ENCODE results near the gene ZCWPW1. TPM values are rescaled to one million over a fixed set of nuclear protein-coding genes. Genes with fewer than 3 reads are reported as not detected.

Gene ZCWPW1
- total and polyA plus RNA-seq, 12 donors: 3.3 to 7.5 (median 4.2) TPM

DNA sequence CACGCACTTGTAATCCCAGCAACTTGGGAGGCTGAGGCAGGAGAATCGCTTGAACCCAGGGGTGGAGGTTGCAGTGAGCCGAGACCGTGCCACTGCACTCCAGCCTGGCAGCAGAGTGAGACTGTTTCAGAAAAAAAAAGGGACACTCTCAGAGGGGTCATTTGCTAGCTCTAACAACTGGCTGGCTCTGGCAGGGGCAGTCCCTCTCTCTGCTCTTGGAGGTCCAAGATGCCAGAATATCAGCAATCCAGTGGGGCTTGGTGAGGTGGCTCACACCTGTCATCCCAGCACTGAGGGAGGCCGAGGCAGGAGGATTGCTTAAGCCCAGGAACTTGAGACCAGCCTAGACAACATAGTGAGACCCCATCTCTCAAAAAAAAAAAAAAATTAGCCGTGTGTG lies 57.8 kb downstream of the ZCWPW1 start:
- Histone ChIP-seq H3K27ac (peak overlapping the region in 1 of 10 donors; percentile 95), H3K9me3 (no peaks in the 10 kb centered on the region), H3K4me3 (no peak overlapping the region), H3K27me3 (no peaks in the 10 kb centered on the region), H3K36me3 (peaks cover 0 to 29% (median 0%) of the 10 kb centered on the region in 9 donors), H3K4me1 (peaks cover 0 to 78% (median 0%) of the 10 kb centered on the region in 9 donors)
- no peak for ATAC-seq
- no peak for DNase-seq
- WGBS, 2 donors: 77 to 93% methylated on average over 6 of the region's 6 CpGs
- intact Hi-C loops (cut with DNase I): no loop called here
- TF ChIP-seq, protein P1, sequence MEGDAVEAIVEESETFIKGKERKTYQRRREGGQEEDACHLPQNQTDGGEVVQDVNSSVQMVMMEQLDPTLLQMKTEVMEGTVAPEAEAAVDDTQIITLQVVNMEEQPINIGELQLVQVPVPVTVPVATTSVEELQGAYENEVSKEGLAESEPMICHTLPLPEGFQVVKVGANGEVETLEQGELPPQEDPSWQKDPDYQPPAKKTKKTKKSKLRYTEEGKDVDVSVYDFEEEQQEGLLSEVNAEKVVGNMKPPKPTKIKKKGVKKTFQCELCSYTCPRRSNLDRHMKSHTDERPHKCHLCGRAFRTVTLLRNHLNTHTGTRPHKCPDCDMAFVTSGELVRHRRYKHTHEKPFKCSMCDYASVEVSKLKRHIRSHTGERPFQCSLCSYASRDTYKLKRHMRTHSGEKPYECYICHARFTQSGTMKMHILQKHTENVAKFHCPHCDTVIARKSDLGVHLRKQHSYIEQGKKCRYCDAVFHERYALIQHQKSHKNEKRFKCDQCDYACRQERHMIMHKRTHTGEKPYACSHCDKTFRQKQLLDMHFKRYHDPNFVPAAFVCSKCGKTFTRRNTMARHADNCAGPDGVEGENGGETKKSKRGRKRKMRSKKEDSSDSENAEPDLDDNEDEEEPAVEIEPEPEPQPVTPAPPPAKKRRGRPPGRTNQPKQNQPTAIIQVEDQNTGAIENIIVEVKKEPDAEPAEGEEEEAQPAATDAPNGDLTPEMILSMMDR (IDR thresholded peaks at IDR 0.05): no peak

DNA sequence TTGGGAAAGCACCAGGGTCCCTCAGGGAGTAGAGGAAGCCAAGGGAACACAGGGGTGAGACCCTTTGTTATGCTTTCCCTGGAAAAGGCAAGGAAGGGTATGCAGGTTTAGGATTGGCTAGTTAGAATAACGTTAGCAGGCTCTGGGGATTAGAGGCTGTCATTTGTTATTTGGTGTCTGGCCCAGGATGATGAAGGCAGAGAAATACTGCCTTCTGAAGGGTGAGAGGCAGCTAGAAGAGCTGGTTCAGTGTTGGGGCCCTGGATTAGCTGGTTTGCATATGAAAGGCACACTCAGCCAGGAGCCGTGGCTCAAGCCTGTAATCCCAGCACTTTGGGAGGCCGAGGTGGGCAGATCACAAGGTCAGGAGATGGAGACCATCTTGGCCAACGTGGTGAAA lies 58.2 kb downstream of the ZCWPW1 start:
- Histone ChIP-seq H3K36me3 (peaks cover 0 to 34% (median 0%) of the 10 kb centered on the region in 9 donors), H3K27ac (peak overlapping the region in 5 of 10 donors; percentile 11 to 95 (median 56)), H3K27me3 (no peaks in the 10 kb centered on the region), H3K4me1 (peaks cover 0 to 78% (median 0%) of the 10 kb centered on the region in 9 donors), H3K9me3 (no peaks in the 10 kb centered on the region), H3K4me3 (no peak overlapping the region)
- intact Hi-C loops (cut with DNase I): no loop called here
- WGBS, 2 donors: 37 to 47% methylated on average over 4 of the region's 4 CpGs
- ATAC-seq (no peak), DNase-seq (no peak)
- TF ChIP-seq, protein P1 (IDR thresholded peaks at IDR 0.05): no peak

DNA sequence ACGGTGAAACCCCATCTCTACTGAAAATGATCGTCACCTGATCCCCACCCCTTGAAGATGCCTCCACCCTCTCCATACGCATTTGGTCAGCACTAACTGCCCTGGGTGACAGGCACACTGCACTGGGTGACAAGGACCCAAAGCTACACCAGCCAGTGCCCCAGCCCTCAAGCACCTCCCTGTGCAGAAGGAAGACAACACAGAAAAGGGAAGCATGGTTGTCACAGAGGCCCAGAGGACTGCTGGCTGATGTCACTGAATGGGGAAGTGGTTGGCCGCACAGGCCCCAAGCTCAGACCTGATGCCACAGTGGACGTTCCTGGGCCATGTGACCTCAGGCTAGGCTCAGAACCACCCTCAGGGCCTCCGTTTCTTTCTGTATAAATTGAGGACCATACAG lies 59.4 kb downstream of the ZCWPW1 start:
- Histone ChIP-seq H3K9me3 (no peaks in the 10 kb centered on the region), H3K4me1 (peaks cover 0 to 86% (median 0%) of the 10 kb centered on the region in 9 donors), H3K4me3 (no peak overlapping the region), H3K27me3 (no peaks in the 10 kb centered on the region), H3K36me3 (peaks cover 0 to 44% (median 0%) of the 10 kb centered on the region in 9 donors), H3K27ac (peak overlapping the region in 6 of 10 donors; percentile 30 to 95 (median 60))
- intact Hi-C loops (cut with DNase I): no loop called here
- DNase-seq (peak; percentile 37 to 58), ATAC-seq (peak; percentile 36 to 75 (median 62))
- TF ChIP-seq, protein P1 (IDR thresholded peaks at IDR 0.05): no peak
- WGBS, 2 donors: 76 to 78% methylated on average over 6 of the region's 6 CpGs

DNA sequence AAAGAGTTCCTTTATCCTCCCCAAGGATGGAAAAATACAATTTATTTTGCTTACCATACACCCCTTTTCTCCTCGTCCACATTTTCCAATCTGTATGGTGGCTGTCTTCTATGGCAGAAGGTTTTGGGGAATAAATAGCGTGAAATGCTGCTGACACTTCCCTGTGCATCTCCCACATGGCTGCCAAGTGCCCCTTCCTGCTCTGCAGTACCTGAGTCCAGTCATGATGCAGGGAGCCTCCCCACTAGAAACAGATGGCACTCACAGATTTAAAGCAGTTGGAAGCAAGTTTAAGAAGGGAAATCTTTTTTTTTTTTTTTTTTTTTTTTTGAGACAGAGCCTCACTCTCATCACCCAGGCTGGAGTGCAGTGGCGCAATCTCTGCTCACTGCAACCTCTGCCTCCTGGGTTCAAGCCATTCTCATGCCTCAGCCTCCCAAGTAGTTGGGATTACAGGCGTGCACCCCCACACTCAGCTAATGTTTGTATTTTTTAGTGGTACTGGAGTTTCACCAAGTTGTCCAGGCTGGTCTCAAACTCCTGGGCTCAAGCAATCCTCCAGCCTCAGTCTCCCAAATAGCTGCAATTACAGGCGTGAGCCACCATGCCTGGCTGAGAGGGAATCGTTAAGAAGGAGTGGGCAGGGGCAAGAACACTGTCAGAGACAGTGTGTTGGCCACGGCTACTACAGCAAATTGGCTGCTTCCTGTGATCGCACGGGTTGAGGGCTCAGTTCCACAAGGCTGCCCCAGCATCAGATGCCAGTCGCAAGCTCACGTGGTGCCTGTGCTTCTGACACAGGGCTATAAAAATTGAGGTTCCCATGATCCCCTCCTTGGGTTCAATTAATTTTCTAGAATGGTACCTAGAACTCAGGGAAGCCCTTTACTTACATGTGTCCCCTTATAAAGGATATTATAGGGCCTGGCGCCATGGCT lies 60.6 kb downstream of the ZCWPW1 start:
- Histone ChIP-seq H3K9me3 (no peaks in the 10 kb centered on the region), H3K36me3 (peaks cover 0 to 56% (median 4%) of the 10 kb centered on the region in 9 donors), H3K4me3 (no peak overlapping the region), H3K4me1 (peaks cover 0 to 80% (median 0%) of the 10 kb centered on the region in 9 donors), H3K27ac (peak overlapping the region in 5 of 10 donors; percentile 12 to 95 (median 22)), H3K27me3 (no peaks in the 10 kb centered on the region)
- no peak for DNase-seq
- WGBS, 2 donors: 91% methylated on average over 12 of the region's 12 CpGs
- ATAC-seq: peak in 1 of 8 donors; percentile 27
- TF ChIP-seq, protein P1 (IDR thresholded peaks at IDR 0.05): no peak
- intact Hi-C loops (cut with DNase I): no loop called here
